HL-60 (cell line): Measurements from ENCODE around the gene ABCA4.

Experiments used
- DNase-seq, 2 experiments: peaks; one replicate each; pipeline ENCODE4 v3.0.0-alpha.2; 2010 to 2020; ENCODE audit warnings: low read depth in 1 of 2, low spot score in 1 of 2
- H3K27ac ChIP-seq: fragments of 250-450 bp; sonication (Bioruptor Pico); replicated peaks from 2 replicates; pipeline ENCODE4 v1.5.1; 2020; ENCODE audit warnings: mild to moderate bottlenecking, moderate library complexity
- H3K27me3 ChIP-seq: fragments of 250-450 bp; sonication (Bioruptor Pico); 2 replicates; pipeline ENCODE4 v1.5.1; 2021; ENCODE audit warnings: mild to moderate bottlenecking, moderate library complexity; ENCODE audit not compliant: insufficient read depth, poor library complexity, severe bottlenecking
- H3K4me3 ChIP-seq: replicated peaks from 2 replicates; pipeline ENCODE4 v1.5.1; 2011; ENCODE audit warnings: mild to moderate bottlenecking, control low read depth, low read length; ENCODE audit not compliant: insufficient read depth
- CTCF ChIP-seq: IDR thresholded peaks from one replicate; pipeline ENCODE4 v1.5.1; 2011; ENCODE audit warnings: low read length, control low read depth, inconsistent platforms; ENCODE audit not compliant: insufficient read depth
- GABPA ChIP-seq: IDR thresholded peaks from 2 replicates; pipeline ENCODE4 v1.6.1; 2012; ENCODE audit warnings: low read depth
- POLR2AphosphoS5 ChIP-seq: IDR thresholded peaks from 2 replicates; pipeline ENCODE4 v1.6.1; 2012; ENCODE audit warnings: low read depth
- REST ChIP-seq: IDR thresholded peaks from 2 replicates; pipeline ENCODE4 v1.6.1; 2012; ENCODE audit warnings: low read depth; ENCODE audit not compliant: insufficient replicate concordance
- SPI1 ChIP-seq: IDR thresholded peaks from 2 replicates; pipeline ENCODE4 v1.6.1; 2012; ENCODE audit warnings: low read depth, mild to moderate bottlenecking, borderline replicate concordance

ABCA4 gene

DNA sequence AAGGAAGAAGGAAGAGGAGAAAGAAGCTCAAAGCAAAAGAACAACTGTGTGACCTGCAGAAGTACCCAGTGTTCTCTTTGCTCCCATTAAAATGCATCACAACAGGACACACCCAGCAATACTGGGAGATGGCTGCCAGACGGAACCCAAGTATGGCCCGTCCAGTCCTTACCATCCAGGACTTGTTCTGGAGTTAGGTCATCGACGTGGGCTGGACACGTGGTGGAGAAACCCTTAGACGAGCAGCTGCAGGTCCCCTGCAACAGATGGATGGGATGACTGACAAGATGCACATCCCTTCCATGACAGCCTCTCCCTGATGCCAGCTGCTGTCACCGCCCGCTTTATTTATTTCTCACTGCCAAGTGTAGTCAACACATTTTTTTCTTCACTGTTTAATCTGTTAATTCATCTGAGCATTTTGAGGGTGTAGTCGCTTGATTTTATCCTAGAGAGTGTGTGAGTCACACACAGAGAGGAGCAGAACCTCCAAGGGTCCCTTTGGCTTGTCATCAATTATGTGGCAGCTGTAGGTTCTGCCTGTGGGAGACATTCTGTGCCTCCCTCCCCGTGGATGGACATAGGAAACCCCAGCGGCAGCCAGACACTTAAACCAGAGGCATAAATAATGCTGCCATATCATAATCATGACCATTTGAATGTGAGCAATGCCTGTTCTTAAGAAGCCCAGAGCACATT is 80.9 kb downstream of the ABCA4 start:
- Histone ChIP-seq H3K27ac (no peak overlapping the region), H3K4me3 (no peak overlapping the region), H3K27me3 (peaks cover 5% of the 10 kb centered on the region)
- DNase-seq = no peak
- no peak for TF ChIP-seq SPI1
- no peak for TF ChIP-seq GABPA
- TF ChIP-seq REST = no peak
- TF ChIP-seq CTCF = no peak
- TF ChIP-seq POLR2AphosphoS5 = no peak

- TF ChIP-seq SPI1 = no peak
- no peak for TF ChIP-seq REST
- no peak for TF ChIP-seq GABPA
- peak; percentile 88 for TF ChIP-seq CTCF
- no peak for TF ChIP-seq POLR2AphosphoS5
- peak in 1 of 2 experiments; percentile 50 for DNase-seq
- Histone ChIP-seq H3K27ac (no peak overlapping the region), H3K4me3 (no peak overlapping the region), H3K27me3 (peaks cover 5% of the 10 kb centered on the region)
Observed at GRCh38 chr1:94039514-94039870, 81.5 kb downstream of the ABCA4 start.

DNA sequence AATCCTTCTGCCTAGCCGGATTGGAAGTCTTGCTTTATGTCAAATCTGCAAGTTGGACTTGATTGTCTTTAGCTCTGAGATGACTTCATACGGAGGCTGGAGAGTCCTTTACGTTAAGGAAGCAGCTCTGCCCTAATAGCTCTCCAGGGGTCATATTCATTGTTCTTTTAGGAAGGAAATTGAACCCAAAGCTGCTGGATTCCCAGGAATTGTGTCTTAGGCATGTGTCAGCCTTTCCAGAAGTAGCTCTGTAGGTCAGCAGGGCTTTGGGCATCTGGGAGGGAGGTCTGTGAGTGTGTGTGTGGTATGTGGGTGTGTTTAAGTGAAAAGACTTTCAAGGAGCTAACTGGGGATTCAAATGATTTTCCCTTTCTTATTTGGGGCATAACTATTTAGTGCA is 82.4 kb downstream of the ABCA4 start:
- no peak for TF ChIP-seq GABPA
- no peak for TF ChIP-seq CTCF
- TF ChIP-seq REST = no peak
- no peak for TF ChIP-seq SPI1
- no peak for TF ChIP-seq POLR2AphosphoS5
- no peak for DNase-seq
- H3K27me3 ChIP-seq = peaks cover 5% of the 10 kb centered on the region
- no peak overlapping the region for H3K27ac ChIP-seq
- no peak overlapping the region for H3K4me3 ChIP-seq
